GM12872 (cell line): ENCODE data around the gene PDLIM7.

ENCODE experiments used
- TF ChIP-seq, protein P1 (sequence below): IDR thresholded peaks from 3 replicates; pipeline ENCODE4 v1.5.1; 2011; ENCODE audit warnings: low read depth, mild to moderate bottlenecking, low read length, moderate library complexity; ENCODE audit not compliant: insufficient read depth

The PDLIM7 gene

DNA sequence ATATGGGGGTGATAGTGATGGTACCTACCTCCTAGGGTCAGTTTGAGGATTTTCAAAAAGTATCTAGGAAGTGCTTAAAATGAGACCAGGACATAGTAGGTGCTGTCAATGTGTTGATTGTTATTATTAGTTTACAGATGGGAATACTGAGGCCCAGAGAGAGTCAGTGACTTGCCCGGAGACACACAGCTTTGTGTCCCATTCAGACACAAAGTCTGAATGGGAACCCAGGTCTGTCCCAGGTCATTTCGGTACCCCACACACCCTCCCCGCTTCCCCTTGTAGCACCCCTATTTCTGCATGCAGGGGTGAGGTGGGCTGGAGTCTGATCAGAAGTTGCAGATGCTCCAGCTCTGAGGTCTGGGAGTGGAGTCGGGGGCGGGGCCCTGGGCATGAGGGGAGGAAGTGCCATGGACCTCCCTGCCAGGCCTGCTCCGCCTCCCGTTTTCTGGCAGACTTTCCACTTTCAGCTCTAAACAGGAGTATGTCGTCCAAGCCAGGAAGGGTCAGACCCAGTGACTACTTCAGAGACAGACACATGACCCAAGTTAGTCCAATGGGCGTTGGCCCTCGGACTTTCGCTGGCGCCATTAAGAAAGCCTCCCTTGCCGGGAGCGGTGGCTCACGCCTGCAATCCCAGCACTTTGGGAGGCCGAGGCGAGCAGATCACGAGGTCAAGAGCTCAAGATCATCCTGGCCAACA lies 20.7 kb downstream of the PDLIM7 start:
- TF ChIP-seq, protein P1, sequence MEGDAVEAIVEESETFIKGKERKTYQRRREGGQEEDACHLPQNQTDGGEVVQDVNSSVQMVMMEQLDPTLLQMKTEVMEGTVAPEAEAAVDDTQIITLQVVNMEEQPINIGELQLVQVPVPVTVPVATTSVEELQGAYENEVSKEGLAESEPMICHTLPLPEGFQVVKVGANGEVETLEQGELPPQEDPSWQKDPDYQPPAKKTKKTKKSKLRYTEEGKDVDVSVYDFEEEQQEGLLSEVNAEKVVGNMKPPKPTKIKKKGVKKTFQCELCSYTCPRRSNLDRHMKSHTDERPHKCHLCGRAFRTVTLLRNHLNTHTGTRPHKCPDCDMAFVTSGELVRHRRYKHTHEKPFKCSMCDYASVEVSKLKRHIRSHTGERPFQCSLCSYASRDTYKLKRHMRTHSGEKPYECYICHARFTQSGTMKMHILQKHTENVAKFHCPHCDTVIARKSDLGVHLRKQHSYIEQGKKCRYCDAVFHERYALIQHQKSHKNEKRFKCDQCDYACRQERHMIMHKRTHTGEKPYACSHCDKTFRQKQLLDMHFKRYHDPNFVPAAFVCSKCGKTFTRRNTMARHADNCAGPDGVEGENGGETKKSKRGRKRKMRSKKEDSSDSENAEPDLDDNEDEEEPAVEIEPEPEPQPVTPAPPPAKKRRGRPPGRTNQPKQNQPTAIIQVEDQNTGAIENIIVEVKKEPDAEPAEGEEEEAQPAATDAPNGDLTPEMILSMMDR = no peak

DNA sequence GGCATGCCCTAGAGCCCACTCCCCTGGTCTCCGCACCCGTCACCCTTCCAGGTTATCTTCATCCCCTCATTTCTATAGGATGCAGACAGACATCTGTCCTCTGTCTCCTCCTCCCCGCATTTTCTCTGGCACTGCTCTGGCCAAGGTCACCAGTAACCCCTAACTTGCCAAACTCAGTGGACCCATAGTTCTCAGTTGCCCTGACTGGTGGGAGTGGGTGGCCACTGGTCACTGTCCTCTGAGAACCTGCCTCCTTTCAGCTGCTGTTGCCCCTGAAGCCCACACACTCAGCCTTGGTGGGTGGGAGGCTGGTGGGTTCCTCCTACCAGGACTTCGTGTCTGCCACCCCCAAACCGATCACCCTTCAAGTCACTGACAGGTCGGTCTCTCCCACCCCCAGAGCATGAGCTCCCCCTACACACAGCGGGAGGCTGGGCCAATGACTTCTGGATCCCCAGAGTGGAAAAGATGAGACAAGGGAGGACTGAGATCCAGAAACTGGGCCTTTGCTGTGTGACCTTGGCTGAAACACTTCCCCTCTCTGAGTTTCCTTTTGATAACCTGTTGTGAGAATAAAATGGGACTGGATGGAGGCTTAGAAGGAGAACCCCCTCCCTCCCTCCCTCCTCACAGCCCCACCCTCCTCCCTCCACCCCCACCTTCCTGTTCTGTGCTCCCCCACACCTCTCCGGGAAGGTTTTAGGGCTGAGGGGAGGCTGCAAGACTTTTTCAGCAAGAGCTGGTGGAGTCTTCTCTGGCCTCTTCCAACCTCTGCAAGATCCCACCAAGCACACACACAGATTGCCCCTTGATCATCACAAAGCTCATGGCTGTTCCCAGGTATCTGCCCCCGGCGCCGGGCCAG lies 21.6 kb downstream of the PDLIM7 start:
- TF ChIP-seq, protein P1 = no peak

- TF ChIP-seq, protein P1 = no peak
Observed at GRCh38 chr5:177474846-177475562, 22.4 kb downstream of the PDLIM7 start.

DNA sequence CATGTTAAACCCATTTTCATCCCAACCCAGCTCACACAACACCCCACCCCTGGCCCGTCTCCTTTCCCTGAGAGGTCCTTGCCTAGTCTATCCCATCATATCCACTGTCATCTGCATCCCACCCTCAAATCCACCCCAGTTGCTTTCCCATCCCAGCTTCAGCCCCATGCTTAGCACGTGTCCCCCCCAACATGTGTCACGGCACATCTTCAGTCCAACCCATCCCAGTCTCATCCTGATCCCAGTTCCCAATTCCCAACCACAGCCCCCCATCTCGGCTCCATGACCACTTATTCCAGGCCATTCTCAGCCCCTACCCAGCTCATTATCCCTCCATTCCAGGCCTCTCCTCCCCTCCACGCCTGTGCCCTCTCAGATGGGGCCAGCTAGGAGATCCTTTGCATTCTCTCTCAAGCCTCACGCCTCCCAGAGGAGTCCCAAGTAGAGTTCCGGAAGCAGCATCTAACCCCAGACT lies 23.4 kb downstream of the PDLIM7 start:
- TF ChIP-seq, protein P1 = no peak

DNA sequence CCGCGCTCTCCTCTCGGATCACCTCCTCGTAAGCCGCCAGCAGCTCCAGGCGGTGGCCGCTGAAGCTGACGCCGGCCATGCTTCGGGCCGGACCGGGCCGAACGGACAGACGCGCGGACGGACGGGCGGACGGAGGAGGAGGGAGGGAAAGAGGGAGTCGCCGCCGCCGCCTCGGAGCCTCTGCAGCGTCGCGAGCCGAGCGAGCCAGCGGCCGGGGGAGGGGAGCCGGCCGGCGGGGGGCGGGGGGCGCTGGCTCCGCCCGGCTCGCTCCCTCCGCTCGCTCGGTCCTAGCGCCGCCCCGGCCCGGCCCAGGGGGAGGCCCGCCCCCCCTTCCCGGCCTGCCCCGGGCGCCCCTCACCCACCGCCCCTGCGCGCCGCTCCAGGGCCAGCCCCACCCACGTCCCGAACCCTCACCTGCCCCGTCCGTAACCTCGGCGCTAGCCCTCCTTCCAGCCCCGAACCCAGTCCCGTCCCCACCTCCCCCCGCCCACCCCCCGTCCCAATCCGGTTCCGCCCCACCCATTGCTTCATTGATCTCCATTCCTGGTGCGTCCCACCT lies 23.9 kb downstream of the PDLIM7 start, which contains the start of gene DBN1:
Gene DBN1 (minus strand): TSS at position 192 of the 559 bp plus-strand sequence. CDS start 113 bp downstream, at position 79.
- TF ChIP-seq, protein P1 = no peak

- TF ChIP-seq, protein P1 = no peak
Observed at GRCh38 chr5:177472460-177473442, 24.7 kb downstream of the PDLIM7 start.
